Smooth muscle cell of bladder (primary cell): ENCODE results near the gene AWAT1. TPM values are rescaled to one million over a fixed set of nuclear protein-coding genes. Genes with fewer than 3 reads are reported as not detected.

Experiments used
- total RNA-seq: library from RNA; depleted of rRNA; stranded (reverse); fragments of >200 nt; gene quantifications from 2 replicates; pipeline ENCODE4 v1.2.3, GENCODE V29; 2014

The AWAT1 gene
- total RNA-seq, result not detected in 2 replicates

GRCh38 chrX:70234355-70234754 lies at the start of gene AWAT1:
Gene AWAT1 (plus strand): TSS chrX:70234655. CDS start chrX:70234696, 41 bp downstream.

DNA sequence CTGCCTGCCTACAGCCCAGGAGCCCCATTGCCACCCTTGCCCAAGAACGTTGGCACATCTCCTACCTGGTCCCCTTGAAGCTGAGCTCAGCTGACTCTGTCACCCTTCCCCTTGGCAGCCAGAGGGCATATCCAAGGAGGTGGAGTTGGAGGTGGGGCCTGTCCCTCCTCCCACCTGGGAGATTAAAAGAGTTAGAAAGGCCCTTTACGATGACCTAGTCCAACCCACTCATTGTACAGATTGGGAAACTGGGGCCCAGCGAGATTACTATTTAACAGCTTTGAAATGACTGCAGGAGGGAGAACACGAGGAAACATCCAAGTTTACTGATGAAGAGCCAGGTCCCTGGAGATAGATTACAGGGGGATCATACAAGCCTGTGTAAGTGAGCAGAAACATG lies 25.6 kb downstream of the AWAT1 start, which contains the start of gene P2RY4:
Gene P2RY4, minus strand, starts transcription at position 101 of the 400 bp plus-strand sequence. CDS start 580 bp downstream, outside the sequence.

DNA sequence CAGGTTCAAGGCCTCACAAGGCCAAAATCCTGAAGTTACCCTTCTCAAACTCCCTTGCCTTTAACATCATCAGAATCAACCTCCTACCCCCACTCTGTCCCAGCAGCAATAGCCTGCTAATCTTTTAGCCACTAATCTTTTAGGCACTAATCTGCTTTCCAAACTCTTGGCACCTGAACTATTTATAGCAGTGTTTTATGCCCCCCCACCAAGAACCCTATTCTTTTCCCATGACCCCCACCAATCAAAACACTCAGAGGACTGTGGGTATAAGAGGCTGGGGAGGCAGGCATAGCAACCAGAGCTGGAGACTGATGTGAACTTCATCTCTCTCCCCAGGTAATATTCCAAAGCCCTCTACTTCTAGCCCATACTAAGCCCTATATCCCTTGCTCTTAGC lies 33.6 kb downstream of the AWAT1 start, which contains the start of gene ARR3:
Gene ARR3, plus strand, starts transcription at position 301 of the 400 bp plus-strand sequence. CDS start 1,052 bp downstream, outside the sequence.

DNA sequence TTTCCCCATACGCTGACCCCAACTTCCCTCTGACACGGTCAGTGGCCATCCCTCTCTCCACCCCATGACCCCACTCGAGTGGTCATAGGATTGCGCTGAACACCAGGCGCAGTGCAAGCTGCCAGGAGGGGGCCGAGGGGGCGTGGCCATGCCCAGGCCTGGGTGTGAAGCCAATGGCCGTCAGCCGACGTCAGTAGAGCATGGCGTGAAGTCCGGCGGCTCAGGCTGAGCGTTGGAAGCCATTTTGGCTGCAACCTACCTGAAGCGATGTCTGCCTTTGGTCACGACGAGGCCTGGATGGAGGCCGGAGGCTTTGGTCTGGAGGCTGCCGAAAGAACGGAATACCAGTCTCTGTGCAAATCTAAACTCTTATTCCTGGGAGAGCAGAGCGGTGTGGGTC lies 47.5 kb downstream of the AWAT1 start, which contains the start of gene RAB41:
Gene RAB41, plus strand, starts transcription at position 222 of the 400 bp plus-strand sequence. Its CDS starts 46 bp downstream, at position 268.

Other genes starting within 250 kb of the AWAT1 start
- not detected in 2 replicates for gene AWAT2, start 184.7 kb upstream of the AWAT1 start, total RNA-seq
- not detected in 2 replicates for gene OTUD6A, start 172.2 kb upstream of the AWAT1 start, total RNA-seq
- 116 and 129 TPM in 2 replicates for gene IGBP1, start 101.2 kb upstream of the AWAT1 start, total RNA-seq
- gene DGAT2L6, start 57.2 kb upstream of the AWAT1 start, total RNA-seq, result not detected in 2 replicates
- gene P2RY4, start 25.5 kb downstream of the AWAT1 start, total RNA-seq, result under 0.01 and 0.18 TPM in 2 replicates
- not detected in 2 replicates for gene ARR3, start 33.7 kb downstream of the AWAT1 start, total RNA-seq
- gene RAB41, start 47.5 kb downstream of the AWAT1 start, total RNA-seq, result not detected in 2 replicates
- gene PDZD11, start 55.3 kb downstream of the AWAT1 start, total RNA-seq, result 37.8 and 40.5 TPM in 2 replicates
- 1.6 and 1.8 TPM in 2 replicates for gene KIF4A, start 55.4 kb downstream of the AWAT1 start, total RNA-seq
- not detected in 2 replicates for gene GDPD2, start 188.7 kb downstream of the AWAT1 start, total RNA-seq
- 16.7 and 20.8 TPM in 2 replicates for gene DLG3, start 210.2 kb downstream of the AWAT1 start, total RNA-seq